K562 (cell line): Measurements from ENCODE around the gene PDE2A. TPM values are rescaled to one million over a fixed set of nuclear protein-coding genes. Genes with fewer than 3 reads are reported as not detected.

Experiments used
- ARHGAP35 ChIP-seq: fragments of 450-650 bp; IDR thresholded peaks from 2 replicates; pipeline ENCODE4 v1.6.1; 2018; ENCODE audit not compliant: partially characterized antibody
- ARID1B ChIP-seq: fragments of 450-650 bp; IDR thresholded peaks from 2 replicates; pipeline ENCODE4 v1.6.1; 2016; ENCODE audit warnings: antibody characterized with exemption, mild to moderate bottlenecking, inconsistent platforms
- ARID4B ChIP-seq: sonication (generic); formaldehyde crosslinking; IDR thresholded peaks from 2 replicates; pipeline ENCODE4 v1.8.0; 2022; ENCODE audit warnings: mild to moderate bottlenecking, missing genetic modification reagents
- BDP1 ChIP-seq: IDR thresholded peaks from 3 replicates; pipeline ENCODE4 v1.6.1; 2011; ENCODE audit not compliant: insufficient read length, insufficient read depth
- CHAMP1 ChIP-seq: fragments of 450-650 bp; IDR thresholded peaks from 2 replicates; pipeline ENCODE4 v1.6.1; 2016; ENCODE audit warnings: mild to moderate bottlenecking
- ERF ChIP-seq: fragments of 450-650 bp; formaldehyde crosslinking; IDR thresholded peaks from 2 replicates; pipeline ENCODE4 v1.4.0; 2020; ENCODE audit warnings: mild to moderate bottlenecking, mixed read lengths
- GTF2E2 ChIP-seq: fragments of 200-800 bp; sonication (Bioruptor generic); IDR thresholded peaks from 2 replicates; pipeline ENCODE4 v1.6.1; 2016; ENCODE audit warnings: missing genetic modification characterization, missing compliant biosample characterization
- KLF1 ChIP-seq: fragments of 450-650 bp; IDR thresholded peaks from 2 replicates; pipeline ENCODE4 v1.6.1; 2016; ENCODE audit warnings: missing genetic modification characterization, missing compliant biosample characterization
- L3MBTL2 ChIP-seq: fragments of 450-650 bp; IDR thresholded peaks from 2 replicates; pipeline ENCODE4 v1.6.1; 2016; ENCODE audit warnings: mild to moderate bottlenecking, moderate library complexity
- MAFF ChIP-seq: IDR thresholded peaks from 2 replicates; pipeline ENCODE4 v1.6.1; 2012; ENCODE audit warnings: low read length, improper control_type of control experiment
- MITF ChIP-seq: IDR thresholded peaks from 2 replicates; pipeline ENCODE4 v1.6.1; 2014; ENCODE audit warnings: antibody characterized with exemption
- MTF1 ChIP-seq: fragments of 250-450 bp; sonication (Bioruptor Pico); IDR thresholded peaks from 2 replicates; pipeline ENCODE4 v1.9.0; 2021; ENCODE audit warnings: moderate library complexity, mild to moderate bottlenecking, inconsistent platforms, borderline replicate concordance
- NR2C1 ChIP-seq, 2 experiments: fragments of 450-650 bp; IDR thresholded peaks; 2 replicates each; pipeline ENCODE4 v1.6.1; 2017; ENCODE audit warnings: mild to moderate bottlenecking in 2 of 2, antibody characterized with exemption in 1 of 2, inconsistent platforms in 1 of 2, missing compliant biosample characterization in 1 of 2, missing genetic modification characterization in 1 of 2
- SUPT5H ChIP-seq: fragments of 450-650 bp; IDR thresholded peaks from 2 replicates; pipeline ENCODE4 v1.6.1; 2016
- TAF1 ChIP-seq: IDR thresholded peaks from 2 replicates; pipeline ENCODE4 v1.6.1; 2011; ENCODE audit warnings: mild to moderate bottlenecking, low read length, moderate library complexity; ENCODE audit not compliant: insufficient read depth, control insufficient read depth, severe bottlenecking; ENCODE audit errors: extremely low read depth
- TCF15 ChIP-seq: fragments of 250-450 bp; sonication (Bioruptor Pico); IDR thresholded peaks from 2 replicates; pipeline ENCODE4 v1.8.0; 2022; ENCODE audit warnings: moderate library complexity, mild to moderate bottlenecking, inconsistent platforms
- ZBTB9 ChIP-seq: fragments of 450-650 bp; formaldehyde crosslinking; IDR thresholded peaks from 2 replicates; pipeline ENCODE4 v1.4.0; 2020; ENCODE audit warnings: mild to moderate bottlenecking, moderate library complexity
- ZKSCAN1 ChIP-seq: fragments of 150-350 bp; IDR thresholded peaks from 2 replicates; pipeline ENCODE4 v1.6.1; 2016; ENCODE audit warnings: low read depth, low read length
- ZNF77 ChIP-seq: fragments of 250-450 bp; sonication (Bioruptor Pico); IDR thresholded peaks from 2 replicates; pipeline ENCODE4 v1.5.0; 2020
- polyA plus RNA-seq, 8 experiments: library from polyadenylated mRNA; depleted of rRNA in 4 of 8; stranded (reverse) in 5 of 8; unstranded in 3 of 8; fragments of >200 nt; fragmentation: Nextera tagmentation in 2 of 8; fragmentation: Illumina TruSeq in 1 of 8; extraction: Ambion mirVana in 2 of 8; extraction: Trizol in 1 of 8; gene quantifications; 2 replicates each; pipeline versions ENCODE4 v1.2.1 to v1.2.3, GENCODE V29; 2011 to 2014; ENCODE audit warnings: inconsistent platforms in 1 of 8, missing spikeins in 1 of 8
- total RNA-seq, 7 experiments: library from RNA; depleted of rRNA in 6 of 7; stranded (reverse); fragments of >200 nt in 6 of 7; fragmentation: Illumina TruSeq in 2 of 7; extraction: Trizol in 2 of 7; gene quantifications; 2 replicates each; pipeline versions ENCODE4 v1.2.1 to v1.2.3, GENCODE V29; 2011 to 2021; ENCODE audit warnings: low replicate concordance in 1 of 7

PDE2A gene
- total and polyA plus RNA-seq, 9 of the 15 experiments (the other 6 are each of a cell fraction or from before 2014, with no cell fraction given) = 0.07 to 15.2 (median 1.6) TPM; not detected in 1

- TF ChIP-seq MITF (peak; percentile 7; the same call in 1 of the 2 replicates), ERF (CRISPR knock-in tag) (no peak), MAFF (no peak), ZBTB9 (CRISPR knock-in tag) (no peak), GTF2E2 (tag) (no peak), TCF15 (CRISPR knock-in tag) (no peak), ZKSCAN1 (no peak), ZNF77 (CRISPR knock-in tag) (no peak), CHAMP1 (no peak), ARID1B (no peak), NR2C1 (IDR thresholded peaks at IDR 0.05) (no peak), NR2C1 (tag; IDR thresholded peaks at IDR 0.05) (no peak), MTF1 (no peak), ARHGAP35 (no peak), BDP1 (no peak), KLF1 (tag) (no peak), TAF1 (no peak), ARID4B (CRISPR knock-in tag) (no peak), SUPT5H (no peak), L3MBTL2 (peak; percentile 96)
Observed at GRCh38 chr11:72642884-72643522, 31.2 kb downstream of the PDE2A start (continued).
